ENCODE results near the gene RNF180.
"Not testable (repeated sequence)": the region's sequence is repeated elsewhere in the genome, so short reads cannot be mapped to it uniquely, and the experiment has no call there.

RNF180 gene

GRCh38 chr5:64333886-64334285 is 168.2 kb downstream of the RNF180 start:
- no peak for DNase-seq (ENCODE audit: insufficient read length, low spot score)
- FAIRE-seq, result no peak
- no peak for TF ChIP-seq POLR2AphosphoS5 (IDR thresholded peaks at IDR 0.05; ENCODE audit: low read depth, low read length)
- TF ChIP-seq PAX5 (IDR thresholded peaks at IDR 0.05; ENCODE audit: insufficient read depth, low read length, severe bottlenecking), result no peak
- TF ChIP-seq TAF1 (IDR thresholded peaks at IDR 0.05; ENCODE audit: low read depth, low read length), result no peak

- FAIRE-seq, result no peak
- TF ChIP-seq TAF1 (IDR thresholded peaks at IDR 0.05; ENCODE audit: low read depth, low read length), result no peak
- no peak for TF ChIP-seq POLR2A (IDR thresholded peaks at IDR 0.05; ENCODE audit: low read depth, low read length)
- TF ChIP-seq POLR2AphosphoS5 (IDR thresholded peaks at IDR 0.05; ENCODE audit: low read depth, low read length), result no peak
- TF ChIP-seq SPI1 (IDR thresholded peaks at IDR 0.05; ENCODE audit: low read depth, low read length), result no peak
- TF ChIP-seq PAX5 (IDR thresholded peaks at IDR 0.05; ENCODE audit: insufficient read depth, low read length, severe bottlenecking), result no peak
- TF ChIP-seq POU2F2 (IDR thresholded peaks at IDR 0.05; ENCODE audit: low read depth, low read length), result no peak
- no peak for DNase-seq (ENCODE audit: insufficient read length, low spot score)
Observed at GRCh38 chr5:64339769-64340168, 174.1 kb downstream of the RNF180 start.

- TF ChIP-seq TAF1 (IDR thresholded peaks at IDR 0.05; ENCODE audit: low read depth, low read length) (no peak), POLR2A (IDR thresholded peaks at IDR 0.05; ENCODE audit: low read depth, low read length) (no peak), POU2F2 (IDR thresholded peaks at IDR 0.05; ENCODE audit: low read depth, low read length) (no peak), PAX5 (IDR thresholded peaks at IDR 0.05; ENCODE audit: insufficient read depth, low read length, severe bottlenecking) (no peak), POLR2AphosphoS5 (IDR thresholded peaks at IDR 0.05; ENCODE audit: low read depth, low read length) (no peak), SPI1 (IDR thresholded peaks at IDR 0.05; ENCODE audit: low read depth, low read length) (no peak)
- FAIRE-seq, result no peak
- DNase-seq (ENCODE audit: insufficient read length, low spot score), result no peak
Observed at GRCh38 chr5:64340293-64340692, 174.7 kb downstream of the RNF180 start.

- no peak for FAIRE-seq
- TF ChIP-seq POLR2A (IDR thresholded peaks at IDR 0.05; ENCODE audit: low read depth, low read length), result no peak
- no peak for TF ChIP-seq POU2F2 (IDR thresholded peaks at IDR 0.05; ENCODE audit: low read depth, low read length)
- TF ChIP-seq TAF1 (IDR thresholded peaks at IDR 0.05; ENCODE audit: low read depth, low read length), result no peak
- no peak for TF ChIP-seq SPI1 (IDR thresholded peaks at IDR 0.05; ENCODE audit: low read depth, low read length)
- TF ChIP-seq PAX5 (IDR thresholded peaks at IDR 0.05; ENCODE audit: insufficient read depth, low read length, severe bottlenecking), result no peak
- no peak for TF ChIP-seq POLR2AphosphoS5 (IDR thresholded peaks at IDR 0.05; ENCODE audit: low read depth, low read length)
Observed at GRCh38 chr5:64341340-64341739, 175.7 kb downstream of the RNF180 start.

GRCh38 chr5:64344501-64344900 is 178.9 kb downstream of the RNF180 start:
- no peak for TF ChIP-seq SPI1 (IDR thresholded peaks at IDR 0.05; ENCODE audit: low read depth, low read length)
- TF ChIP-seq POLR2AphosphoS5 (IDR thresholded peaks at IDR 0.05; ENCODE audit: low read depth, low read length), result no peak
- no peak for TF ChIP-seq POLR2A (IDR thresholded peaks at IDR 0.05; ENCODE audit: low read depth, low read length)
- TF ChIP-seq POU2F2 (IDR thresholded peaks at IDR 0.05; ENCODE audit: low read depth, low read length), result no peak
- no peak for TF ChIP-seq TAF1 (IDR thresholded peaks at IDR 0.05; ENCODE audit: low read depth, low read length)
- TF ChIP-seq PAX5 (IDR thresholded peaks at IDR 0.05; ENCODE audit: insufficient read depth, low read length, severe bottlenecking), result no peak
- no peak for DNase-seq (ENCODE audit: insufficient read length, low spot score)
- no peak for FAIRE-seq

More at GRCh38 chr5:64341340-64341739, 175.7 kb downstream of the RNF180 start:
- no peak for DNase-seq (ENCODE audit: insufficient read length, low spot score)

GRCh38 chr5:64347309-64347708 is 181.7 kb downstream of the RNF180 start:
- DNase-seq (ENCODE audit: insufficient read length, low spot score) (no peak), FAIRE-seq (no peak)

GRCh38 chr5:64364426-64364825 is 198.8 kb downstream of the RNF180 start:
- no peak for TF ChIP-seq POU2F2 (IDR thresholded peaks at IDR 0.05; ENCODE audit: low read depth, low read length)
- TF ChIP-seq PAX5 (IDR thresholded peaks at IDR 0.05; ENCODE audit: insufficient read depth, low read length, severe bottlenecking), result no peak
- TF ChIP-seq POLR2A (IDR thresholded peaks at IDR 0.05; ENCODE audit: low read depth, low read length), result no peak
- TF ChIP-seq POLR2AphosphoS5 (IDR thresholded peaks at IDR 0.05; ENCODE audit: low read depth, low read length), result no peak
- TF ChIP-seq TAF1 (IDR thresholded peaks at IDR 0.05; ENCODE audit: low read depth, low read length), result no peak
- TF ChIP-seq SPI1 (IDR thresholded peaks at IDR 0.05; ENCODE audit: low read depth, low read length), result no peak
- DNase-seq (ENCODE audit: insufficient read length, low spot score) (no peak), FAIRE-seq (no peak)

More at GRCh38 chr5:64347309-64347708, 181.7 kb downstream of the RNF180 start:
- no peak for TF ChIP-seq POU2F2 (IDR thresholded peaks at IDR 0.05; ENCODE audit: low read depth, low read length)
- no peak for TF ChIP-seq TAF1 (IDR thresholded peaks at IDR 0.05; ENCODE audit: low read depth, low read length)
- TF ChIP-seq POLR2A (IDR thresholded peaks at IDR 0.05; ENCODE audit: low read depth, low read length), result no peak
- TF ChIP-seq PAX5 (IDR thresholded peaks at IDR 0.05; ENCODE audit: insufficient read depth, low read length, severe bottlenecking), result no peak
- no peak for TF ChIP-seq SPI1 (IDR thresholded peaks at IDR 0.05; ENCODE audit: low read depth, low read length)
- TF ChIP-seq POLR2AphosphoS5 (IDR thresholded peaks at IDR 0.05; ENCODE audit: low read depth, low read length), result no peak

- DNase-seq (ENCODE audit: insufficient read length, low spot score) (peak; percentile 1), FAIRE-seq (no peak)
- TF ChIP-seq TAF1 (IDR thresholded peaks at IDR 0.05; ENCODE audit: low read depth, low read length), result no peak
- no peak for TF ChIP-seq PAX5 (IDR thresholded peaks at IDR 0.05; ENCODE audit: insufficient read depth, low read length, severe bottlenecking)
- TF ChIP-seq SPI1 (IDR thresholded peaks at IDR 0.05; ENCODE audit: low read depth, low read length), result no peak
- TF ChIP-seq POLR2AphosphoS5 (IDR thresholded peaks at IDR 0.05; ENCODE audit: low read depth, low read length), result no peak
- no peak for TF ChIP-seq POLR2A (IDR thresholded peaks at IDR 0.05; ENCODE audit: low read depth, low read length)
- no peak for TF ChIP-seq POU2F2 (IDR thresholded peaks at IDR 0.05; ENCODE audit: low read depth, low read length)
Observed at GRCh38 chr5:64384765-64385164, 219.1 kb downstream of the RNF180 start.

- FAIRE-seq, result no peak
- TF ChIP-seq POLR2AphosphoS5 (IDR thresholded peaks at IDR 0.05; ENCODE audit: low read depth, low read length) (no peak), PAX5 (IDR thresholded peaks at IDR 0.05; ENCODE audit: insufficient read depth, low read length, severe bottlenecking) (no peak), SPI1 (IDR thresholded peaks at IDR 0.05; ENCODE audit: low read depth, low read length) (no peak), POU2F2 (IDR thresholded peaks at IDR 0.05; ENCODE audit: low read depth, low read length) (no peak), TAF1 (IDR thresholded peaks at IDR 0.05; ENCODE audit: low read depth, low read length) (no peak), POLR2A (IDR thresholded peaks at IDR 0.05; ENCODE audit: low read depth, low read length) (no peak)
- DNase-seq (ENCODE audit: insufficient read length, low spot score), result no peak
Observed at GRCh38 chr5:64397552-64397951, 231.9 kb downstream of the RNF180 start.

- not testable (repeated sequence) for DNase-seq (ENCODE audit: insufficient read length, low spot score); FAIRE-seq
Observed at GRCh38 chr5:64398735-64399134, 233.1 kb downstream of the RNF180 start.

GRCh38 chr5:64407103-64407825 is 241.6 kb downstream of the RNF180 start:
- not testable (repeated sequence) for DNase-seq (ENCODE audit: insufficient read length, low spot score); FAIRE-seq
